HEK293 (cell line): ENCODE measurements around the gene KRTAP2-2.

Experiments
- CTCF ChIA-PET: fragments of 350-600 bp; formaldehyde crosslinking; extraction: SDS; loops from one replicate; lab custom pipeline; 2021; ENCODE audit warnings: antibody characterized with exemption; lab: Yijun Ruan, JAX
- POLR2A ChIA-PET: fragments of 300-600 bp; formaldehyde crosslinking; extraction: SDS; loops from one replicate; lab custom pipeline; 2020; ENCODE audit warnings: antibody characterized with exemption, inconsistent platforms; lab: Yijun Ruan, JAX
- H3K27ac ChIP-seq: fragments of 200-500 bp; sonication (Bioruptor generic); 2 replicates; pipeline ENCODE4 v1.5.1; 2014; ENCODE audit warnings: low read depth, low read length, control low read depth, inconsistent platforms; ENCODE audit errors: extremely low read depth
- H3K36me3 ChIP-seq, 2 experiments: fragments of 200-500 bp in 1 of 2; sonication (Bioruptor generic) in 1 of 2; 1 replicate in 1 of 2; 2 replicates in 1 of 2; pipeline ENCODE4 v1.5.1; 2014 to 2017; ENCODE audit warnings: inconsistent platforms in 2 of 2, low read length in 2 of 2; ENCODE audit not compliant: control insufficient read depth in 2 of 2, insufficient read depth in 1 of 2
- H3K4me1 ChIP-seq: fragments of 200-500 bp; sonication (Bioruptor generic); 2 replicates; pipeline ENCODE4 v1.5.1; 2014; ENCODE audit warnings: mild to moderate bottlenecking, low read length, inconsistent platforms; ENCODE audit not compliant: control insufficient read depth, insufficient read depth
- H3K4me3 ChIP-seq: 2 replicates; pipeline ENCODE4 v1.5.1; 2011; ENCODE audit warnings: low read depth, mild to moderate bottlenecking, control low read depth, low read length, moderate library complexity
- H3K9me3 ChIP-seq: fragments of 200-500 bp; sonication (Bioruptor generic); 2 replicates; pipeline ENCODE4 v1.5.1; 2014; ENCODE audit warnings: low read depth, low read length, inconsistent platforms; ENCODE audit not compliant: control insufficient read depth, insufficient read depth
- BCL11B ChIP-seq: fragments of 450-650 bp; formaldehyde crosslinking; IDR thresholded peaks from 2 replicates; pipeline ENCODE4 v1.5.1; 2016; ENCODE audit warnings: low read depth, missing biosample characterization, missing genetic modification characterization
- GFI1B ChIP-seq: fragments of 450-650 bp; formaldehyde crosslinking; IDR thresholded peaks from 2 replicates; pipeline ENCODE4 v1.5.1; 2016; ENCODE audit warnings: missing biosample characterization, missing genetic modification characterization
- GLIS1 ChIP-seq: fragments of 450-650 bp; formaldehyde crosslinking; IDR thresholded peaks from 2 replicates; pipeline ENCODE4 v1.5.1; 2016; ENCODE audit warnings: missing biosample characterization, missing genetic modification characterization
- GLIS2 ChIP-seq: fragments of 450-650 bp; formaldehyde crosslinking; IDR thresholded peaks from 2 replicates; pipeline ENCODE4 v1.5.1; 2016; ENCODE audit warnings: missing biosample characterization, missing genetic modification characterization
- PBX3 ChIP-seq: sonication (generic); formaldehyde crosslinking; IDR thresholded peaks from 2 replicates; pipeline ENCODE4 v1.8.1; 2022; ENCODE audit warnings: mild to moderate bottlenecking, moderate library complexity, missing genetic modification reagents
- ZBTB21 ChIP-seq: fragments of 450-650 bp; formaldehyde crosslinking; IDR thresholded peaks from 2 replicates; pipeline ENCODE4 v1.5.1; 2017; ENCODE audit warnings: missing biosample characterization, missing genetic modification characterization
- ZBTB8A ChIP-seq: fragments of 450-650 bp; formaldehyde crosslinking; IDR thresholded peaks from 2 replicates; pipeline ENCODE4 v1.5.1; 2016; ENCODE audit warnings: missing biosample characterization, missing genetic modification characterization
- ZIC2 ChIP-seq: fragments of 450-650 bp; formaldehyde crosslinking; IDR thresholded peaks from 2 replicates; pipeline ENCODE4 v1.5.1; 2016; ENCODE audit warnings: missing biosample characterization, missing genetic modification characterization
- ZNF184 ChIP-seq: fragments of 450-650 bp; IDR thresholded peaks from 2 replicates; pipeline ENCODE4 v1.5.1; 2018; ENCODE audit warnings: missing biosample characterization, mild to moderate bottlenecking, missing genetic modification characterization
- ZNF202 ChIP-seq: fragments of 450-650 bp; formaldehyde crosslinking; IDR thresholded peaks from 2 replicates; pipeline ENCODE4 v1.5.1; 2016; ENCODE audit warnings: missing biosample characterization, missing genetic modification characterization, borderline replicate concordance
- ZNF239 ChIP-seq: fragments of 450-650 bp; formaldehyde crosslinking; IDR thresholded peaks from 2 replicates; pipeline ENCODE4 v1.5.1; 2016; ENCODE audit warnings: missing biosample characterization, missing genetic modification characterization
- ZNF324 ChIP-seq: fragments of 450-650 bp; formaldehyde crosslinking; IDR thresholded peaks from 2 replicates; pipeline ENCODE4 v1.5.1; 2016; ENCODE audit warnings: missing biosample characterization, missing genetic modification characterization
- ZNF423 ChIP-seq: fragments of 450-650 bp; formaldehyde crosslinking; IDR thresholded peaks from 2 replicates; pipeline ENCODE4 v1.5.1; 2016; ENCODE audit warnings: missing biosample characterization, missing genetic modification characterization
- ZNF48 ChIP-seq: fragments of 450-650 bp; formaldehyde crosslinking; IDR thresholded peaks from 2 replicates; pipeline ENCODE4 v1.5.1; 2016; ENCODE audit warnings: missing biosample characterization, missing genetic modification characterization
- ZNF530 ChIP-seq: fragments of 450-650 bp; formaldehyde crosslinking; IDR thresholded peaks from 2 replicates; pipeline ENCODE4 v1.5.1; 2016; ENCODE audit warnings: low read depth, missing biosample characterization, missing genetic modification characterization
- ZNF544 ChIP-seq: fragments of 450-650 bp; formaldehyde crosslinking; IDR thresholded peaks from 2 replicates; pipeline ENCODE4 v1.5.0; 2017; ENCODE audit warnings: missing biosample characterization, missing genetic modification characterization
- ZNF560 ChIP-seq: fragments of 450-650 bp; formaldehyde crosslinking; IDR thresholded peaks from 2 replicates; pipeline ENCODE4 v1.5.1; 2017; ENCODE audit warnings: missing biosample characterization, missing genetic modification characterization, borderline replicate concordance
- ZNF623 ChIP-seq: fragments of 450-650 bp; formaldehyde crosslinking; IDR thresholded peaks from 2 replicates; pipeline ENCODE4 v1.5.1; 2016; ENCODE audit warnings: missing biosample characterization, missing genetic modification characterization
- ZNF654 ChIP-seq: fragments of 450-650 bp; formaldehyde crosslinking; IDR thresholded peaks from 2 replicates; pipeline ENCODE4 v1.5.1; 2016; ENCODE audit warnings: low read depth, missing biosample characterization, missing genetic modification characterization
- ZNF660 ChIP-seq: fragments of 450-650 bp; IDR thresholded peaks from 2 replicates; pipeline ENCODE4 v1.5.1; 2018; ENCODE audit warnings: missing biosample characterization, mild to moderate bottlenecking, missing genetic modification characterization
- ZNF677 ChIP-seq: fragments of 450-650 bp; IDR thresholded peaks from 2 replicates; pipeline ENCODE4 v1.5.0; 2018; ENCODE audit warnings: missing biosample characterization, mild to moderate bottlenecking, missing genetic modification characterization, moderate library complexity
- ZNF777 ChIP-seq: fragments of 450-650 bp; formaldehyde crosslinking; IDR thresholded peaks from 2 replicates; pipeline ENCODE4 v1.5.1; 2017; ENCODE audit warnings: missing biosample characterization, missing genetic modification characterization, borderline replicate concordance
- ZNF837 ChIP-seq: fragments of 450-650 bp; formaldehyde crosslinking; IDR thresholded peaks from 2 replicates; pipeline ENCODE4 v1.5.1; 2016; ENCODE audit warnings: missing biosample characterization, missing genetic modification characterization
- TF ChIP-seq, protein P1 (sequence below): fragments of 450-650 bp; formaldehyde crosslinking; IDR thresholded peaks from 2 replicates; pipeline ENCODE4 v1.5.1; 2016; ENCODE audit warnings: missing biosample characterization, missing genetic modification characterization
- TF ChIP-seq, protein P2 (sequence below): fragments of 450-650 bp; formaldehyde crosslinking; IDR thresholded peaks from 2 replicates; pipeline ENCODE4 v1.5.1; 2016; ENCODE audit warnings: missing biosample characterization, missing genetic modification characterization, borderline replicate concordance

Gene KRTAP2-2

GRCh38 chr17:41069031-41069430 lies 14.0 kb upstream of the KRTAP2-2 start:
- TF ChIP-seq ZNF560 (tag by site-specific recombination) (no peak), ZNF837 (no peak), ZNF202 (tag by site-specific recombination) (no peak), BCL11B (tag by site-specific recombination) (no peak), GLIS1 (tag by site-specific recombination) (no peak), ZNF324 (tag by site-specific recombination) (no peak), ZBTB21 (tag by site-specific recombination) (no peak), PBX3 (CRISPR knock-in tag) (no peak), ZNF530 (tag by site-specific recombination) (no peak), ZIC2 (tag by site-specific recombination) (no peak), GFI1B (tag by site-specific recombination) (no peak), ZNF660 (tag by site-specific recombination) (no peak), GLIS2 (tag by site-specific recombination) (no peak)
- TF ChIP-seq, protein P1, sequence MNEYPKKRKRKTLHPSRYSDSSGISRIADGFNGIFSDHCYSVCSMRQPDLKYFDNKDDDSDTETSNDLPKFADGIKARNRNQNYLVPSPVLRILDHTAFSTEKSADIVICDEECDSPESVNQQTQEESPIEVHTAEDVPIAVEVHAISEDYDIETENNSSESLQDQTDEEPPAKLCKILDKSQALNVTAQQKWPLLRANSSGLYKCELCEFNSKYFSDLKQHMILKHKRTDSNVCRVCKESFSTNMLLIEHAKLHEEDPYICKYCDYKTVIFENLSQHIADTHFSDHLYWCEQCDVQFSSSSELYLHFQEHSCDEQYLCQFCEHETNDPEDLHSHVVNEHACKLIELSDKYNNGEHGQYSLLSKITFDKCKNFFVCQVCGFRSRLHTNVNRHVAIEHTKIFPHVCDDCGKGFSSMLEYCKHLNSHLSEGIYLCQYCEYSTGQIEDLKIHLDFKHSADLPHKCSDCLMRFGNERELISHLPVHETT (tag by site-specific recombination) = no peak
- TF ChIP-seq, all 188 proteins: peak for 0
- ChIA-PET POLR2A (no interaction called here), CTCF (no interaction called here)
- no peak overlapping the region for H3K4me3 ChIP-seq
- no peaks in the 10 kb centered on the region for H3K4me1 ChIP-seq
- no peak overlapping the region for H3K27ac ChIP-seq
- no peaks in the 10 kb centered on the region for H3K9me3 ChIP-seq
- no peaks in the 10 kb centered on the region for H3K36me3 ChIP-seq

DNA sequence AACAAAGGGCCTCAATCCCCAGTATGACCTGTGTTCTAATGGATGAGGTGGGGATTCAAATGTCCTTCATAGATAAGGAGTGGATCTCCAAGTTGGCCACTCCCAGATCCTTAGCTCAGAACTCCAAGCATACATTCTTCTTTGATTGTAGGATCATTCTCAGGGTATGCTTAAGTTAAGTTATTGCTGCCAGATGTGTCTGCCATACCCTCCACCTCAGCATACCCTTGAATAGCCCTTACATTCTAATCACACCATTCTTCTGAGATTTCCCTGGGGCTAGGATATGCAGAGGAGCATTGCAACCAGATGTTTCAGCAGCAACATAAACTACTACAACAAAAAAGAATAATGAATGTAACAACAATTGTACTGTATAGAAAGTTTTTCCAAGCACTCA lies 12.3 kb upstream of the KRTAP2-2 start:
- CTCF ChIA-PET = no interaction called here
- no peak overlapping the region for H3K27ac ChIP-seq
- POLR2A ChIA-PET = no interaction called here
- H3K4me1 ChIP-seq = no peaks in the 10 kb centered on the region
- H3K4me3 ChIP-seq = no peak overlapping the region
- H3K36me3 ChIP-seq = no peaks in the 10 kb centered on the region
- TF ChIP-seq ZNF623 (tag by site-specific recombination) (no peak), ZNF544 (tag by site-specific recombination) (no peak), ZNF184 (tag by site-specific recombination) (no peak), ZBTB8A (no peak), ZNF677 (tag by site-specific recombination) (no peak), ZNF654 (tag by site-specific recombination) (no peak), ZNF777 (tag by site-specific recombination) (no peak), ZNF48 (tag by site-specific recombination) (no peak), ZNF423 (tag by site-specific recombination) (no peak), ZNF239 (tag by site-specific recombination) (no peak), ZNF560 (tag by site-specific recombination) (no peak)
- TF ChIP-seq, protein P2, sequence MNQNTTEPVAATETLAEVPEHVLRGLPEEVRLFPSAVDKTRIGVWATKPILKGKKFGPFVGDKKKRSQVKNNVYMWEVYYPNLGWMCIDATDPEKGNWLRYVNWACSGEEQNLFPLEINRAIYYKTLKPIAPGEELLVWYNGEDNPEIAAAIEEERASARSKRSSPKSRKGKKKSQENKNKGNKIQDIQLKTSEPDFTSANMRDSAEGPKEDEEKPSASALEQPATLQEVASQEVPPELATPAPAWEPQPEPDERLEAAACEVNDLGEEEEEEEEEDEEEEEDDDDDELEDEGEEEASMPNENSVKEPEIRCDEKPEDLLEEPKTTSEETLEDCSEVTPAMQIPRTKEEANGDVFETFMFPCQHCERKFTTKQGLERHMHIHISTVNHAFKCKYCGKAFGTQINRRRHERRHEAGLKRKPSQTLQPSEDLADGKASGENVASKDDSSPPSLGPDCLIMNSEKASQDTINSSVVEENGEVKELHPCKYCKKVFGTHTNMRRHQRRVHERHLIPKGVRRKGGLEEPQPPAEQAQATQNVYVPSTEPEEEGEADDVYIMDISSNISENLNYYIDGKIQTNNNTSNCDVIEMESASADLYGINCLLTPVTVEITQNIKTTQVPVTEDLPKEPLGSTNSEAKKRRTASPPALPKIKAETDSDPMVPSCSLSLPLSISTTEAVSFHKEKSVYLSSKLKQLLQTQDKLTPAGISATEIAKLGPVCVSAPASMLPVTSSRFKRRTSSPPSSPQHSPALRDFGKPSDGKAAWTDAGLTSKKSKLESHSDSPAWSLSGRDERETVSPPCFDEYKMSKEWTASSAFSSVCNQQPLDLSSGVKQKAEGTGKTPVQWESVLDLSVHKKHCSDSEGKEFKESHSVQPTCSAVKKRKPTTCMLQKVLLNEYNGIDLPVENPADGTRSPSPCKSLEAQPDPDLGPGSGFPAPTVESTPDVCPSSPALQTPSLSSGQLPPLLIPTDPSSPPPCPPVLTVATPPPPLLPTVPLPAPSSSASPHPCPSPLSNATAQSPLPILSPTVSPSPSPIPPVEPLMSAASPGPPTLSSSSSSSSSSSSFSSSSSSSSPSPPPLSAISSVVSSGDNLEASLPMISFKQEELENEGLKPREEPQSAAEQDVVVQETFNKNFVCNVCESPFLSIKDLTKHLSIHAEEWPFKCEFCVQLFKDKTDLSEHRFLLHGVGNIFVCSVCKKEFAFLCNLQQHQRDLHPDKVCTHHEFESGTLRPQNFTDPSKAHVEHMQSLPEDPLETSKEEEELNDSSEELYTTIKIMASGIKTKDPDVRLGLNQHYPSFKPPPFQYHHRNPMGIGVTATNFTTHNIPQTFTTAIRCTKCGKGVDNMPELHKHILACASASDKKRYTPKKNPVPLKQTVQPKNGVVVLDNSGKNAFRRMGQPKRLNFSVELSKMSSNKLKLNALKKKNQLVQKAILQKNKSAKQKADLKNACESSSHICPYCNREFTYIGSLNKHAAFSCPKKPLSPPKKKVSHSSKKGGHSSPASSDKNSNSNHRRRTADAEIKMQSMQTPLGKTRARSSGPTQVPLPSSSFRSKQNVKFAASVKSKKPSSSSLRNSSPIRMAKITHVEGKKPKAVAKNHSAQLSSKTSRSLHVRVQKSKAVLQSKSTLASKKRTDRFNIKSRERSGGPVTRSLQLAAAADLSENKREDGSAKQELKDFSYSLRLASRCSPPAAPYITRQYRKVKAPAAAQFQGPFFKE (tag by site-specific recombination) = no peak
- no peaks in the 10 kb centered on the region for H3K9me3 ChIP-seq
